GM23248 (cell line): ENCODE measurements around the gene CA5A.
"Not testable (repeated sequence)": the region's sequence is repeated elsewhere in the genome, so short reads cannot be mapped to it uniquely, and the experiment has no call there.

ENCODE experiments used
- EZH2 ChIP-seq: fragments of 200-600 bp; sonication (generic); IDR thresholded peaks from 2 replicates; pipeline ENCODE4 v1.6.1; 2018; ENCODE audit warnings: antibody characterized with exemption, mild to moderate bottlenecking; ENCODE audit not compliant: insufficient read depth, poor library complexity, severe bottlenecking
- EZH2phosphoT487 ChIP-seq: fragments of 200-600 bp; sonication (generic); IDR thresholded peaks from 2 replicates; pipeline ENCODE4 v1.6.1; 2018; ENCODE audit warnings: antibody characterized with exemption, moderate library complexity, mild to moderate bottlenecking, low read depth; ENCODE audit not compliant: insufficient read depth

DNA sequence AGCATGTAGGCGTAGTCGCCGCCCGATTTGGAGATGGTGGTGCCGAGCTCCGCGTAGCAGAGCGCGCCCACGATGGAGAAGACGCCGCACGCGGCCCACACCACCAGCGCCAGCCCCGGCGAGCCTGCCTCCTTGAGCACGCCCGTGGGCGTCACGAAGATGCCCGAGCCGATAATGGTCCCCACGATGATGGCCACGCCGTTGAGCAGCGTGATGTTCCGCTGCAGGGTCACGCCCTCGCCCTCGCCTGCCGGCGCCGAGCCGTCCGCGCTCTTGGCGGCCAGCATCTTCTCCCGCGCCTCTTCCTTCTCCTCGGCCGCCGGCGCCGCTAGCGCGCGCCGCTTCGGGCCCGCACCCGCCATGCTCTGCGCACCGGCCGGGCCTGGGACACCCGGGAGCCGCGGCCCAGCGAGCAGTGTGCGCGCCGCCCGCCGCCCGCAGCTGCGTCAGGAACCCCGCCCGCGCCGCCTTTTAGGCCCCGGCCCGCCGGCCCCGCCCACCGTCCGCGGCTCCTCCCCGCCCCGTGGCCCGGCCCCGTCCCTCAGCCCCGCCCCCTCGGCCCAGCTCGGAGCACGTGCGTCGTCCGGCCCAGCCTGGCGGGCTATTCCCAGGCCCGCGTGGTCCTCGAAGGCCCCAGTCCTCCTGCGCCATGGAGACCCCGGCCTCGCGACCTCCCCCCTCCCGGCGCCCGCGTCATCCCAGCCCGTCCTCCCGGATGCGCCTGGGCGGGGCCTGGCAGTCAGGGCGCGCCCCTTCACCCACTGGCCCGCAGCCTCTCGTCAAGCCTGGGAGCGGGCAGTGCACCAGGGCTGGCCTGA is 67.1 kb downstream of the CA5A start, which contains the start of gene SLC7A5:
- TF ChIP-seq EZH2phosphoT487, EZH2: not testable (repeated sequence)
